Astrocyte (in vitro differentiated cells and primary cell): ENCODE results near the gene GPR156. TPM values are rescaled to one million over a fixed set of nuclear protein-coding genes. Genes with fewer than 3 reads are reported as not detected.

Experiments used
- DNase-seq: peaks from one replicate; pipeline ENCODE4 v3.0.0-alpha.2; 2010; ENCODE audit warnings: low read depth
- FAIRE-seq: peaks from 2 replicates; lab custom pipeline; 2011; peaks lifted over from hg19 to GRCh38; lab: Jason Lieb, UNC
- H2AFZ ChIP-seq: 2 replicates; pipeline ENCODE4 v1.6.0; 2012; ENCODE audit warnings: low read depth, low read length, inconsistent platforms
- H3K27ac ChIP-seq: 2 replicates; pipeline ENCODE4 v1.5.1; 2011; ENCODE audit warnings: low read depth, low read length, inconsistent platforms
- H3K27me3 ChIP-seq: 2 replicates; pipeline ENCODE4 v1.6.0; 2011; ENCODE audit warnings: low read length, inconsistent platforms; ENCODE audit not compliant: insufficient read depth
- H3K36me3 ChIP-seq: 2 replicates; pipeline ENCODE4 v1.5.1; 2011; ENCODE audit warnings: low read length, inconsistent platforms; ENCODE audit not compliant: insufficient read depth
- H3K4me1 ChIP-seq: 2 replicates; pipeline ENCODE4 v1.5.1; 2011; ENCODE audit warnings: low read length, inconsistent platforms; ENCODE audit not compliant: insufficient read depth
- H3K4me2 ChIP-seq: 2 replicates; pipeline ENCODE4 v1.6.0; 2012; ENCODE audit warnings: low read length, inconsistent platforms
- H3K4me3 ChIP-seq: 2 replicates; pipeline ENCODE4 v1.5.1; 2011; ENCODE audit warnings: low read depth, mild to moderate bottlenecking, low read length, inconsistent platforms; ENCODE audit not compliant: insufficient read depth
- H3K79me2 ChIP-seq: 2 replicates; pipeline ENCODE4 v1.6.0; 2012; ENCODE audit warnings: mild to moderate bottlenecking, low read length, inconsistent platforms; ENCODE audit not compliant: insufficient read depth
- H3K9ac ChIP-seq: 2 replicates; pipeline ENCODE4 v1.6.0; 2012; ENCODE audit warnings: mild to moderate bottlenecking, low read length, inconsistent platforms
- H3K9me3 ChIP-seq: 2 replicates; pipeline ENCODE4 v1.5.1; 2012; ENCODE audit warnings: low read depth, mild to moderate bottlenecking, low read length, inconsistent platforms; ENCODE audit not compliant: insufficient read depth
- H4K20me1 ChIP-seq: 2 replicates; pipeline ENCODE4 v1.6.0; 2012; ENCODE audit warnings: low read length, inconsistent platforms; ENCODE audit not compliant: insufficient read depth
- H3K27ac Mint-ChIP-seq: one replicate; pipeline ENCODE4 v1.8.0; 2021; ENCODE audit warnings: mild to moderate bottlenecking, mixed read lengths; ENCODE audit not compliant: unreplicated experiment
- H3K27me3 Mint-ChIP-seq: one replicate; pipeline ENCODE4 v1.8.0; 2021; ENCODE audit warnings: low read depth, mixed read lengths; ENCODE audit not compliant: unreplicated experiment
- H3K36me3 Mint-ChIP-seq: one replicate; pipeline ENCODE4 v1.8.0; 2021; ENCODE audit warnings: low read depth, mixed read lengths; ENCODE audit not compliant: unreplicated experiment
- H3K4me1 Mint-ChIP-seq: one replicate; pipeline ENCODE4 v1.8.0; 2021; ENCODE audit warnings: low read depth, mixed read lengths; ENCODE audit not compliant: unreplicated experiment
- H3K4me3 Mint-ChIP-seq: one replicate; pipeline ENCODE4 v1.8.0; 2021; ENCODE audit warnings: mild to moderate bottlenecking, moderate library complexity, mixed read lengths; ENCODE audit not compliant: unreplicated experiment
- H3K9me3 Mint-ChIP-seq: one replicate; pipeline ENCODE4 v1.8.0; 2021; ENCODE audit warnings: mild to moderate bottlenecking, mixed read lengths; ENCODE audit not compliant: unreplicated experiment
- CTCF ChIP-seq: IDR thresholded peaks from 2 replicates; pipeline ENCODE4 v1.5.1; 2011; ENCODE audit warnings: low read depth, mild to moderate bottlenecking, inconsistent platforms, low read length, moderate library complexity; ENCODE audit not compliant: insufficient read depth
- EZH2 ChIP-seq: IDR thresholded peaks from 2 replicates; pipeline ENCODE4 v1.6.1; 2012; ENCODE audit warnings: mild to moderate bottlenecking, low read length, inconsistent platforms; ENCODE audit not compliant: insufficient read depth
- total RNA-seq: library from RNA; stranded (reverse); gene quantifications from 2 replicates; pipeline ENCODE4 v1.2.1, GENCODE V29; 2021

The GPR156 gene
- total RNA-seq, 1 donor from 2014 or later: 0.39 TPM

GRCh38 chr3:120281261-120281660 is 3.8 kb downstream of the GPR156 start:
- no peaks in the 10 kb centered on the region for H3K9me3 ChIP-seq
- H3K9me3 Mint-ChIP-seq: peaks cover 5% of the 10 kb centered on the region
- peaks cover 3% of the 10 kb centered on the region for H3K27me3 ChIP-seq
- H3K36me3 Mint-ChIP-seq: peaks cover 3% of the 10 kb centered on the region
- H3K4me1 Mint-ChIP-seq: peaks cover 5% of the 10 kb centered on the region
- H3K27ac Mint-ChIP-seq: no peak overlapping the region
- H4K20me1 ChIP-seq: no peaks in the 10 kb centered on the region
- no peak for DNase-seq
- FAIRE-seq: no peak
- no peak overlapping the region for H3K4me2 ChIP-seq
- H3K27me3 Mint-ChIP-seq: peaks cover 34% of the 10 kb centered on the region
- no peaks in the 10 kb centered on the region for H3K79me2 ChIP-seq
- H3K27ac ChIP-seq: no peak overlapping the region
- no peaks in the 10 kb centered on the region for H3K36me3 ChIP-seq
- no peak for TF ChIP-seq CTCF
- TF ChIP-seq EZH2: no peak
- peaks cover 4% of the 10 kb centered on the region for H3K4me1 ChIP-seq
- H3K4me3 ChIP-seq: no peak overlapping the region
- H3K9ac ChIP-seq: no peak overlapping the region
- H2AFZ ChIP-seq: no peak overlapping the region
- H3K4me3 Mint-ChIP-seq: no peak overlapping the region

- Histone ChIP-seq H3K79me2 (no peaks in the 10 kb centered on the region), H3K9me3 (no peaks in the 10 kb centered on the region), H3K27ac (no peak overlapping the region), H3K4me2 (no peak overlapping the region), H3K36me3 (no peaks in the 10 kb centered on the region), H3K4me1 (peaks cover 4% of the 10 kb centered on the region), H3K4me3 (no peak overlapping the region), H4K20me1 (no peaks in the 10 kb centered on the region), H3K9ac (no peak overlapping the region), H3K27me3 (peaks cover 2% of the 10 kb centered on the region), H2AFZ (no peak overlapping the region)
- peaks cover 3% of the 10 kb centered on the region for H3K36me3 Mint-ChIP-seq
- no peak overlapping the region for H3K27ac Mint-ChIP-seq
- no peak for DNase-seq
- H3K27me3 Mint-ChIP-seq: peaks cover 27% of the 10 kb centered on the region
- H3K4me1 Mint-ChIP-seq: peaks cover 5% of the 10 kb centered on the region
- no peak overlapping the region for H3K4me3 Mint-ChIP-seq
- TF ChIP-seq CTCF: no peak
- no peak for FAIRE-seq
- peaks cover 5% of the 10 kb centered on the region for H3K9me3 Mint-ChIP-seq
Observed at GRCh38 chr3:120280566-120280965, 4.5 kb downstream of the GPR156 start.

- no peak for FAIRE-seq
- Histone ChIP-seq H3K27ac (no peak overlapping the region), H3K9ac (no peak overlapping the region), H3K4me1 (no peaks in the 10 kb centered on the region), H3K27me3 (no peaks in the 10 kb centered on the region), H2AFZ (no peak overlapping the region), H3K9me3 (no peaks in the 10 kb centered on the region), H3K4me2 (no peak overlapping the region), H3K36me3 (no peaks in the 10 kb centered on the region), H3K4me3 (no peak overlapping the region), H3K79me2 (no peaks in the 10 kb centered on the region), H4K20me1 (no peaks in the 10 kb centered on the region)
- Mint-ChIP-seq H3K27ac (no peak overlapping the region), H3K4me1 (peaks cover 5% of the 10 kb centered on the region), H3K4me3 (no peak overlapping the region), H3K9me3 (peaks cover 5% of the 10 kb centered on the region), H3K27me3 (peaks cover 25% of the 10 kb centered on the region), H3K36me3 (peaks cover 3% of the 10 kb centered on the region)
- TF ChIP-seq CTCF (no peak), EZH2 (no peak)
- DNase-seq: no peak
Observed at GRCh38 chr3:120280026-120280425, 5.0 kb downstream of the GPR156 start.
